Chondrocyte (in vitro differentiated cells): ENCODE data around the gene LIMS1. TPM values are rescaled to one million over a fixed set of nuclear protein-coding genes. Genes with fewer than 3 reads are reported as not detected.

Source experiments
- DNase-seq: peaks from one replicate; pipeline ENCODE4 v3.0.0; 2021; ENCODE audit warnings: mixed read lengths, low spot score
- H3K27ac Mint-ChIP-seq: one replicate; pipeline ENCODE4 v1.8.0; 2021; ENCODE audit warnings: mild to moderate bottlenecking, moderate library complexity, mixed read lengths; ENCODE audit not compliant: unreplicated experiment
- H3K27me3 Mint-ChIP-seq: 2 replicates; pipeline ENCODE4 v1.8.0; 2021; ENCODE audit warnings: low read depth, mixed read lengths
- H3K36me3 Mint-ChIP-seq: 2 replicates; pipeline ENCODE4 v1.8.0; 2021; ENCODE audit warnings: low read depth, mixed read lengths
- H3K4me1 Mint-ChIP-seq: 2 replicates; pipeline ENCODE4 v1.8.0; 2021; ENCODE audit warnings: low read depth, mild to moderate bottlenecking, mixed read lengths
- H3K4me3 Mint-ChIP-seq: one replicate; pipeline ENCODE4 v1.8.0; 2021; ENCODE audit warnings: mild to moderate bottlenecking, moderate library complexity, mixed read lengths; ENCODE audit not compliant: unreplicated experiment
- H3K9me3 Mint-ChIP-seq: 2 replicates; pipeline ENCODE4 v1.8.0; 2021; ENCODE audit warnings: low read depth, mixed read lengths
- CTCF ChIP-seq: fragments of 200-600 bp; sonication (generic); IDR thresholded peaks from 2 replicates; pipeline ENCODE4 v1.5.0; 2021; ENCODE audit warnings: antibody characterized with exemption, mild to moderate bottlenecking, moderate library complexity
- total RNA-seq: library from RNA; stranded (reverse); gene quantifications from 3 replicates; pipeline ENCODE4 v1.2.1, GENCODE V29; 2021

LIMS1 gene
- total RNA-seq, 1 donor from 2014 or later = 145 TPM

GRCh38 chr2:108611021-108611420 is 76.8 kb downstream of the LIMS1 start:
- H3K27ac Mint-ChIP-seq = no peak overlapping the region

GRCh38 chr2:108612153-108612513 is 77.9 kb downstream of the LIMS1 start:
- H3K4me1 Mint-ChIP-seq = peaks cover 65% of the 10 kb centered on the region
- no peaks in the 10 kb centered on the region for H3K9me3 Mint-ChIP-seq
- H3K4me3 Mint-ChIP-seq = no peak overlapping the region
- no peak for DNase-seq
- H3K36me3 Mint-ChIP-seq = no peaks in the 10 kb centered on the region
- H3K27me3 Mint-ChIP-seq = no peaks in the 10 kb centered on the region
- no peak for TF ChIP-seq CTCF
- H3K27ac Mint-ChIP-seq = peak overlapping the region; percentile 50

More at GRCh38 chr2:108611021-108611420, 76.8 kb downstream of the LIMS1 start:
- Mint-ChIP-seq H3K36me3 (no peaks in the 10 kb centered on the region), H3K4me1 (peaks cover 66% of the 10 kb centered on the region), H3K4me3 (no peak overlapping the region), H3K27me3 (no peaks in the 10 kb centered on the region), H3K9me3 (no peaks in the 10 kb centered on the region)
- no peak for DNase-seq
- TF ChIP-seq CTCF = no peak

- no peak for TF ChIP-seq CTCF
- H3K4me3 Mint-ChIP-seq = no peak overlapping the region
- no peaks in the 10 kb centered on the region for H3K36me3 Mint-ChIP-seq
- H3K27me3 Mint-ChIP-seq = no peaks in the 10 kb centered on the region
- H3K9me3 Mint-ChIP-seq = no peaks in the 10 kb centered on the region
- H3K27ac Mint-ChIP-seq = peak overlapping the region; percentile 59
- H3K4me1 Mint-ChIP-seq = peaks cover 65% of the 10 kb centered on the region
- DNase-seq = no peak
Observed at GRCh38 chr2:108612514-108613183, 78.4 kb downstream of the LIMS1 start.

GRCh38 chr2:108613261-108614042 is 79.2 kb downstream of the LIMS1 start:
- H3K27me3 Mint-ChIP-seq = no peaks in the 10 kb centered on the region
- H3K27ac Mint-ChIP-seq = peak overlapping the region; percentile 87
- H3K4me1 Mint-ChIP-seq = peaks cover 68% of the 10 kb centered on the region
- H3K36me3 Mint-ChIP-seq = no peaks in the 10 kb centered on the region
- DNase-seq = no peak
- no peak overlapping the region for H3K4me3 Mint-ChIP-seq
- H3K9me3 Mint-ChIP-seq = no peaks in the 10 kb centered on the region
- TF ChIP-seq CTCF = no peak

- peaks cover 71% of the 10 kb centered on the region for H3K4me1 Mint-ChIP-seq
Observed at GRCh38 chr2:108614043-108614545, 79.8 kb downstream of the LIMS1 start.

More at GRCh38 chr2:108614043-108614545, 79.8 kb downstream of the LIMS1 start:
- H3K36me3 Mint-ChIP-seq = no peaks in the 10 kb centered on the region
- no peaks in the 10 kb centered on the region for H3K9me3 Mint-ChIP-seq
- TF ChIP-seq CTCF = no peak
- H3K27me3 Mint-ChIP-seq = no peaks in the 10 kb centered on the region
- peak overlapping the region; percentile 87 for H3K27ac Mint-ChIP-seq
- H3K4me3 Mint-ChIP-seq = no peak overlapping the region
- DNase-seq = no peak
